SK-N-SH (cell line): ENCODE data around the gene SLC12A9. TPM values are rescaled to one million over a fixed set of nuclear protein-coding genes. Genes with fewer than 3 reads are reported as not detected.
A peak's percentile ranks its signal among the peaks of the same experiment; 100 is the strongest.
"Not testable (repeated sequence)": the region's sequence is repeated elsewhere in the genome, so short reads cannot be mapped to it uniquely, and the experiment has no call there.

Experiments used
- CTCF ChIA-PET: fragments of 300-600, 350-600 bp; formaldehyde crosslinking; extraction: SDS; loops from one replicate; lab custom pipeline; 2021; lab: Yijun Ruan, JAX
- POLR2A ChIA-PET: fragments of 350-600 bp; sonication (Branson Sonifier 250); formaldehyde crosslinking; extraction: SDS; loops from one replicate; lab custom pipeline; 2020; ENCODE audit warnings: antibody characterized with exemption, inconsistent platforms; lab: Yijun Ruan, JAX
- DNase-seq: peaks from one replicate; pipeline ENCODE4 v3.0.0; 2012
- H2AFZ ChIP-seq: fragments of 200-600 bp; sonication (generic); 2 replicates; pipeline ENCODE4 v1.8.1; 2016; ENCODE audit warnings: antibody characterized with exemption, mild to moderate bottlenecking, low read depth
- H3F3A ChIP-seq: fragments of 200-600 bp; sonication (generic); replicated peaks from 2 replicates; pipeline ENCODE3; 2016; ENCODE audit warnings: antibody characterized with exemption, mild to moderate bottlenecking; ENCODE audit not compliant: insufficient read depth
- H3K27ac ChIP-seq, 2 experiments: fragments of 200-500 bp in 1 of 2; fragments of 200-600 bp in 1 of 2; sonication (Bioruptor generic) in 1 of 2; sonication (generic), shearing (Covaris generic) in 1 of 2; 2 replicates each; pipeline versions ENCODE4 v1.5.1 to v1.6.1; 2014 to 2016; ENCODE audit warnings: low read depth in 2 of 2, inconsistent platforms in 1 of 2, low read length in 1 of 2, mild to moderate bottlenecking in 1 of 2, mixed read lengths in 1 of 2
- H3K27me3 ChIP-seq: fragments of 200-600 bp; sonication (generic), shearing (Covaris generic); 2 replicates; pipeline ENCODE4 v1.6.1; 2016; ENCODE audit warnings: mixed run types; ENCODE audit not compliant: insufficient read depth
- H3K36me3 ChIP-seq, 2 experiments: fragments of 200-500 bp in 1 of 2; fragments of 200-600 bp in 1 of 2; sonication (Bioruptor generic) in 1 of 2; sonication (generic) in 1 of 2; replicated peaks in 1 of 2; 2 replicates each; pipeline versions ENCODE3 to v1.5.1; 2014 to 2016; ENCODE audit warnings: low read length in 1 of 2, mild to moderate bottlenecking in 1 of 2; ENCODE audit not compliant: insufficient read depth in 2 of 2, control insufficient read depth in 1 of 2
- H3K4me1 ChIP-seq, 2 experiments: fragments of 200-500 bp in 1 of 2; fragments of 200-600 bp in 1 of 2; sonication (Bioruptor generic) in 1 of 2; sonication (generic), shearing (Covaris generic) in 1 of 2; 2 replicates each; pipeline versions ENCODE4 v1.5.1 to v1.6.1; 2014 to 2016; ENCODE audit warnings: low read depth in 1 of 2, low read length in 1 of 2, mixed run types in 1 of 2; ENCODE audit not compliant: insufficient read depth in 2 of 2, control insufficient read depth in 1 of 2
- H3K4me2 ChIP-seq: fragments of 200-600 bp; sonication (generic), shearing (Covaris generic); 2 replicates; pipeline ENCODE4 v1.6.1; 2017; ENCODE audit warnings: mixed run types
- H3K4me3 ChIP-seq, 2 experiments: fragments of 200-500 bp in 1 of 2; fragments of 200-600 bp in 1 of 2; sonication (Bioruptor generic) in 1 of 2; sonication (generic), shearing (Covaris generic) in 1 of 2; 2 replicates each; pipeline versions ENCODE4 v1.5.1 to v1.8.1; 2014 to 2016; ENCODE audit warnings: low read depth in 2 of 2, inconsistent platforms in 1 of 2, low read length in 1 of 2, mild to moderate bottlenecking in 1 of 2, mixed read lengths in 1 of 2, moderate library complexity in 1 of 2
- H3K79me2 ChIP-seq: fragments of 200-600 bp; sonication (generic); 2 replicates; pipeline ENCODE4 v1.8.1; 2017; ENCODE audit warnings: mild to moderate bottlenecking; ENCODE audit not compliant: insufficient read depth
- H3K9ac ChIP-seq: fragments of 200-600 bp; sonication (generic); 2 replicates; pipeline ENCODE4 v1.6.1; 2017; ENCODE audit warnings: mixed run types
- H3K9me2 ChIP-seq: fragments of 200-600 bp; sonication (generic); 2 replicates; pipeline ENCODE4 v1.6.1; 2017; ENCODE audit warnings: mixed run types
- H3K9me3 ChIP-seq: fragments of 200-600 bp; sonication (generic); 2 replicates; pipeline ENCODE4 v1.6.1; 2017; ENCODE audit warnings: mixed run types, mild to moderate bottlenecking, moderate library complexity
- H4K20me1 ChIP-seq: fragments of 200-600 bp; sonication (generic); 2 replicates; pipeline ENCODE4 v1.6.1; 2017; ENCODE audit warnings: mild to moderate bottlenecking, mixed run types; ENCODE audit not compliant: insufficient read depth
- CHD2 ChIP-seq: fragments of 150-350 bp; IDR thresholded peaks from 2 replicates; pipeline ENCODE4 v1.6.1; 2018; ENCODE audit warnings: low read length; ENCODE audit not compliant: partially characterized antibody
- GABPA ChIP-seq: IDR thresholded peaks from 2 replicates; pipeline ENCODE4 v1.4.0; 2012; ENCODE audit warnings: low read depth, mild to moderate bottlenecking
- GATA2 ChIP-seq: sonication (generic); formaldehyde crosslinking; IDR thresholded peaks from 2 replicates; pipeline ENCODE4 v1.5.0; 2020; ENCODE audit warnings: mild to moderate bottlenecking, missing genetic modification reagents
- IRF3 ChIP-seq: fragments of 150-350 bp; IDR thresholded peaks from 2 replicates; pipeline ENCODE4 v1.6.1; 2016; ENCODE audit warnings: mild to moderate bottlenecking, low read depth, low read length
- JUND ChIP-seq: IDR thresholded peaks from 2 replicates; pipeline ENCODE4 v1.4.0; 2012
- MEF2A ChIP-seq: IDR thresholded peaks from 2 replicates; pipeline ENCODE4 v1.4.0; 2012; ENCODE audit warnings: low read depth, borderline replicate concordance
- PBX3 ChIP-seq: IDR thresholded peaks from 2 replicates; pipeline ENCODE4; 2012
- POLR2AphosphoS5 ChIP-seq: IDR thresholded peaks from 2 replicates; pipeline ENCODE4 v1.6.1; 2012; ENCODE audit warnings: low read depth, low read length
- RAD21 ChIP-seq: IDR thresholded peaks from 2 replicates; pipeline ENCODE4 v1.6.1; 2012; ENCODE audit warnings: mild to moderate bottlenecking, low read length
- YY1 ChIP-seq: IDR thresholded peaks from 2 replicates; pipeline ENCODE4 v1.4.0; 2012; ENCODE audit warnings: low read depth, mild to moderate bottlenecking
- WGBS: methylation state at CpG from one replicate; pipeline ENCODE4 v1.1.6; 2017; ENCODE audit warnings: low lambda C conversion rate; 5-methylcytosine and 5-hydroxymethylcytosine counted together
- polyA plus RNA-seq, 3 experiments: library from polyadenylated mRNA; depleted of rRNA; stranded (reverse); fragments of >200 nt; gene quantifications; 2 replicates each; pipeline ENCODE4 v1.2.3, GENCODE V29; 2012
- TF ChIP-seq, protein P1 (sequence below): IDR thresholded peaks from 2 replicates; pipeline ENCODE4 v1.4.0; 2012; ENCODE audit warnings: low read depth

The SLC12A9 gene
- polyA plus RNA-seq, 1 of the 3 experiments (the other 2 are of a cell fraction): 29.7 TPM

DNA sequence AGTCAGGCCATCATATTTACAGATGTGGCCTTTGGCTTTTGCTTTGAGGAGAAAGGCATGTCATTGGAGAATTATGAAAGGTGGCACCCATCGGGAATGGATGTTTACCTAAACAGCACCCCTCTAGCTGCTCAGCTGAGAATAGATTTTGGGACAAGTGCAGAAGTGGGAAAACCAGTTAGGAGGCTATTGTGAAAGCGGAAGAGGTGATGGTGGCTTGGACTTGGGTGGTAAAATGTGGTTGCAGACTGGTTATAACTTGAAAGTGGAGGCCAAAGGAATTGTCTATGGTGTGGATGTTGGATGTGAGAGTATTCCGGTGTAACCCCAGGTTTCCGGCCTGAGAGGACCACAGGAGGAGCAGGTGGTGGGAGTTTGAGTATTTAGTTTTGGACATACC, 5.2 kb upstream of the SLC12A9 start:
- no peak for TF ChIP-seq GATA2 (CRISPR knock-in tag)
- TF ChIP-seq YY1: no peak
- TF ChIP-seq PBX3: no peak
- no peak for TF ChIP-seq JUND
- no peak for TF ChIP-seq MEF2A
- no peak for TF ChIP-seq CHD2
- TF ChIP-seq IRF3: no peak
- no peak for TF ChIP-seq POLR2AphosphoS5
- TF ChIP-seq, protein P1, sequence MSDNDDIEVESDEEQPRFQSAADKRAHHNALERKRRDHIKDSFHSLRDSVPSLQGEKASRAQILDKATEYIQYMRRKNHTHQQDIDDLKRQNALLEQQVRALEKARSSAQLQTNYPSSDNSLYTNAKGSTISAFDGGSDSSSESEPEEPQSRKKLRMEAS: no peak
- no peak overlapping the region for H3K4me3 ChIP-seq
- ChIA-PET CTCF (interaction anchor here (1.8 to 19.3 kb wide), 4 partner anchors 15 to 288 kb away, joined by 3 to 398 read pairs (median 6); no protein-coding TSS in a partner anchor), POLR2A (no interaction called here)
- H3K9me3 ChIP-seq: no peaks in the 10 kb centered on the region
- H3K36me3 ChIP-seq: no peaks in the 10 kb centered on the region
- H3K27ac ChIP-seq: no peak overlapping the region
- H3F3A ChIP-seq: no peaks in the 10 kb centered on the region
- DNase-seq: no peak
- no peak overlapping the region for H2AFZ ChIP-seq
- no peaks in the 10 kb centered on the region for H3K9me2 ChIP-seq
- no peaks in the 10 kb centered on the region for H3K27me3 ChIP-seq
- H3K9ac ChIP-seq: no peak overlapping the region
- peaks cover 0 to 2% of the 10 kb centered on the region in 2 experiments; a peak in 1 of 4 replicates for H3K4me1 ChIP-seq
- no peaks in the 10 kb centered on the region for H4K20me1 ChIP-seq
- H3K4me2 ChIP-seq: no peak overlapping the region
- 93% methylated on average over 4 of the region's 4 CpGs for WGBS
- H3K79me2 ChIP-seq: no peaks in the 10 kb centered on the region

GRCh38 chr7:100854146-100854895, 1.8 kb downstream of the SLC12A9 start:
- Histone ChIP-seq H3K27me3 (no peaks in the 10 kb centered on the region), H3K4me1 (peaks cover 7% of the 10 kb centered on the region in 2 experiments; a peak in 2 of 4 replicates), H3K36me3 (no peaks in the 10 kb centered on the region), H4K20me1 (no peaks in the 10 kb centered on the region), H3K9me2 (no peaks in the 10 kb centered on the region), H2AFZ (no peak overlapping the region), H3K9ac (no peak overlapping the region), H3K27ac (no peak overlapping the region), H3K4me3 (no peak overlapping the region), H3K79me2 (peaks cover 28% of the 10 kb centered on the region; the same call in 1 of the 2 replicates), H3F3A (no peaks in the 10 kb centered on the region), H3K9me3 (no peaks in the 10 kb centered on the region), H3K4me2 (0 out of 2 replicates have a peak overlapping the region, but pooled peaks have one; percentile 98)
- no peak for TF ChIP-seq RAD21
- TF ChIP-seq MEF2A: no peak
- TF ChIP-seq GABPA: no peak
- ChIA-PET POLR2A (interaction anchor here (0.8 to 2.9 kb wide), 2 partner anchors 21 to 54 kb away, joined by 3 to 30 read pairs; partner anchors contain the start of gene SRRT), CTCF (interaction anchor here (0.6 to 19.3 kb wide), 9 partner anchors 11 to 221 kb away, joined by 3 to 398 read pairs (median 5); partner anchors contain the start of genes EPO, GIGYF1 and POP7)
- 91% methylated on average over 14 of the region's 14 CpGs for WGBS
- DNase-seq: no peak

DNA sequence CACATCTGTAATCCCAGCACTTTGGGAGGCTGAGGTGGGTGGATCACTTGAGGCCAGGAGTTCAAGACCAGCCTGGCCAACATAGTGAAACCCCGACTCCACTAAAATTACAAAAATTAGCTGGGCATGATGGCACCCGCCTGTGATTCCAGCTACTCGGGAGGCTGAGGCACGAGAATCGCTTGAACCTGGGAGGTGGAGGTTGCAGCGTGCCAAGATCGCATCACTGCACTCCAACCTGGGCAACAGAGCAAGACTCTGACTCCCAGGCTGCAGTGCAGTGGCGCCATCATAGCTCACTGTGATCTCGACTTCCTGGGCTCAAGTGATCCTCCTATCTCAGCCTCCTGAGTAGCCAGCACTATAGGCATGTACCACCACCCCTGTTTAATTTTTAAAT, 2.4 kb downstream of the SLC12A9 start:
- H3K36me3 ChIP-seq, H3K27ac ChIP-seq, DNase-seq, H4K20me1 ChIP-seq, H3K9me2 ChIP-seq, H3K9ac ChIP-seq, H2AFZ ChIP-seq, H3K27me3 ChIP-seq, H3F3A ChIP-seq, H3K4me1 ChIP-seq, H3K4me2 ChIP-seq, H3K9me3 ChIP-seq, H3K4me3 ChIP-seq: not testable (repeated sequence)
- CTCF ChIA-PET: interaction anchor here (1.1 to 19.3 kb wide), 7 partner anchors 10 to 222 kb away, joined by 3 to 398 read pairs (median 14); partner anchors contain the start of genes GIGYF1 and POP7
- POLR2A ChIA-PET: interaction anchor here (1.0 kb wide), 1 partner anchor 20 kb away, joined by 5 read pairs; the partner anchor contains the start of gene SRRT
- peaks cover 28% of the 10 kb centered on the region; the same call in 1 of the 2 replicates for H3K79me2 ChIP-seq
- 96% methylated on average over 9 of the region's 9 CpGs for WGBS
